CD1c-positive myeloid dendritic cell (primary cell): ENCODE results near the gene EXOC7.

Experiments
- DNase-seq: peaks from one replicate; pipeline ENCODE4 v3.0.0-alpha.2; 2016; ENCODE audit errors: extremely low spot score

Gene EXOC7

GRCh38 chr17:76040376-76040775 lies 63.2 kb downstream of the EXOC7 start:
- DNase-seq, result no peak

- no peak for DNase-seq
Measured at GRCh38 chr17:76039121-76039520, 64.5 kb downstream of the EXOC7 start.

DNA sequence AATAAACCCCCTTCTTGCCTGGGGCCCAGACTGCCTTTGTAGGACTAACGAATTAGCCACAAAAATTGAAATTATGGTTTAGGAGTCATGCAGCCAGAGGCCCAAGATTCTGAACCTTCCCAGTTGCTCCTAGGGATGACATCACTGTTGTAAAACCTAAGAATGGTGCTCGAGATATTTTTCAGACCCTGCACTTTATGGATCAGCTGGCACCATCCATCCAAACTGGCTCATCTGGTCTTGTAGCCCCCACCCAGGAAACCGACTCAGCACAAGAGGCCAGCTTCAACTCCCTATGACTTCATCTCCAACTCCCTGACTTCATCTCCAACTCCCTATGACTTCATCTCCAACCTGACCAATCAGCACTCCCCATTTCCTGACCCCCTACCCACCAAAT lies 65.5 kb downstream of the EXOC7 start:
- DNase-seq, result no peak

DNA sequence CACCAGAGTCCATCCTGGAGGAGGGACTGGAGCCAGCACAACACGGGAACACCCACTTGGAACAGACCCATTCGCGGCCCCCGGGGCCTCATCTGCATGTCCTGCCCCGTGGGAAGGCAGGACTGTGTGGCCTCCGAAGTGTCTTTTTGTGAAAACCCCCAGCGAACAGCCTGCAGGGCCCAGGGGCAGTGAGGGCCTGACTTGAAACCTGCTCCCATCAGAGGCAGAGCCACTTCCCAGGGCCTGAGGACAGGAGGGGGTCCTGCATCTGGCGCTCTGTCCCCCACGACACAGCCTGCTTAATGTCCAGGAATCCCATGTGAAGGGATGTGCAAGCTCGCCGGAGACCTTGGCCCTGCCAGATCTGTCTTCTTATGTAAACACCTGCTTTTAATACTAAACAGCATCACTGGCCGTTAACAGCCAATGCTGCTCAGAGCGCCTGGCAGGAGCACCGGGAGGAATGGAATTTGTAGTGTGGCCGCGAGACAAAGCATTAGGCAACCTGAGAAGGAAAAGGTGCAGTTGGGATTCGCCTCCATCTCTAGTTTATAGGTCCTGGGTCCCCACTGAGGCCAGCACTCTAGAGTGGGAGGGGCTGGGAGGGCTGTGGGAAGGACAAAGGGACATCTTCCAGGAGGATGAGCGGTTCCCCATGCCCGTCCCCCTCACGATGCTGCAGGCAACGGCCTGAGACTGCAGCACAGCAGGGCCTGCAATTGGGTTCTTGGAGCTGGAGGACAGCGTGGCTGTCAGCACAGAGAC lies 66.9 kb downstream of the EXOC7 start:
- no peak for DNase-seq

DNA sequence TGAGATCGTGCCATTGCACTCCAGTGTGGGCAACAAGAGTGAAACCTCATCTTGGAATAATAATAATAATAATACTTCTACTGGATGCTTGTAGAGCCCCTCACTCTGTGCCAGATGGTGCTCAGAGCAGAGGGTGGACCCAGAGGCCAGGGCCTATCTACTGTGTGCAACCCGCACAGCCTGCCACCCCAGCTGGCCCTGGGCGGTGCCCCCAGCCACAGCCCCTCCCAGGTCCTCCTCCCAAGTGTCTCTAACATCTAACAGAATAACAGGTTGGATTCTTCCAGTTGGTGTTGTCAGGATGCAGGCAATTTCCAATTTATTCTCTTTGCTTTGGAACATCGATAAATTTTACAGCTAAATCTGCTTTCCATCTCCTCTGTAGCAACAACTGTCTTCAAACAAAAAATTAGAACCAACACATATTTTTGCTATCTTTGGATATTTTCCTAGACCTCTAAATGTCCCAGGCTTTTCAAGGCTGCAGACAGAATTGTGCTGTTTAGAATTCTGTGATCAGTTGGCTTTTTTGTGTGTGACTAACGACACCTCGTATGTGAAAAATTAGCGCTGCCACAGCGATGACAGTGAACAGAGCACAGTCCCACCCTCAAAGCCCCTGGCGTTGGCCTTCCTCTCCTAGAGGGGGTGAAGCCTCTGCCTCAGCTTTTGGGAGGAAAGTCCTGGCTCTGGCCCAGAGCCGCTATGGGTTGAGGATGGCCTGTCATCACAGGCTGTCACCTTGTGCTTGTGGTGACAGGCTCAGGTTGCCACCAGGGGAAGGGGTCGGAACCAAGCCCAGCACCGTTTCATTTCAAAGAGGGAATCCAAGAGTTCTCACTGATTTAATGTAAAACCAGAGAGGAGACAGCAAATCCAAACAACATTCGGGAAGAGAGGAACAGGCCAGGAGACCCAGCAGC lies 68.9 kb downstream of the EXOC7 start:
- DNase-seq, result no peak

DNA sequence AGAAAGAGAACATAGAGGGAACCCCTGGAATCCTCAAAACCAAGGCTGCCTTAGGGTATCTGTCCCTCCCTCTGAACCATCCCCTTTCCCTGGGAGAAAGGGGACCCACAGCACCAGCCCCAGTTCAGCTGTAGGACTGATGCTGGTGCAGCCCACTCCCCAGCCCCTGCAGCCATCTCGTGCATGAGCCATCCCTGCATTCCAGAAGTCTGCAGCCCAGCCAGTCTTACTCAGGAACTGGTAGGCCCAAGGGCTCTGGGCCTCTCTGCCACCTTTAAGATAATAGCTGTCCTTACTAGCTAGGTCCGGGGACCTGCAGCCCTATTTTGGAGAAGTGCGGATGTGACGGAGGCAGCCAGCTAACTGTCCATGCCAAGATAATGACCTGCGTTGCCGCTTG lies 70.4 kb downstream of the EXOC7 start:
- no peak for DNase-seq

DNA sequence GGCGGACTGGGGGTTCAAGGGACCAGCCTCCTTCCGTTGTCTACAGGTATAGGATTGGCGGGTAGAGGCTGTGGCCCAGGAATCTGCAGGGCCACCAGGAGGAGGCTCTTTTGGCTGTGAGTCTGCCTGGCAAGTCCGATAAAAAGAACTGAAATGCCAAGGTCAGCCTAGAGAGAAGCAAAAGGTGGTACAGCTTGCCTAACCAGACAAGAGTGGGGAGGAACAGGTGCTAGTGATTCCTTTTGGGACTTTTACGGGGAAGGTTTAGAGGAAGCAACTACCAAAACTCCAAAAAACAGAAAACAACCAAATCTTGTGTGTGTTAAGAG lies 70.8 kb downstream of the EXOC7 start:
- no peak for DNase-seq

GRCh38 chr17:76032073-76032779 lies 71.4 kb downstream of the EXOC7 start:
- DNase-seq, result no peak
